SK-N-SH treated with all-trans-retinoic acid at 6 μM for 48 hours (cell line): Measurements from ENCODE around the gene STXBP1.
"Not testable (repeated sequence)": the region's sequence is repeated elsewhere in the genome, so short reads cannot be mapped to it uniquely, and the experiment has no call there.

ENCODE experiments used
- ATAC-seq: fragments of 200-7000 bp; cut with Tn5 transposase; 3 replicates; pipeline ENCODE4 v1.9.1; 2020; ENCODE audit warnings: mild to moderate bottlenecking, moderate library complexity
- BACH2 ChIP-seq: fragments of 250-450 bp; sonication (Bioruptor Pico); IDR thresholded peaks from 2 replicates; pipeline ENCODE4 v1.9.0; 2021; ENCODE audit warnings: mild to moderate bottlenecking, borderline replicate concordance
- CREB5 ChIP-seq: fragments of 250-450 bp; sonication (Bioruptor Pico); IDR thresholded peaks from 2 replicates; pipeline ENCODE4 v1.5.1; 2020; ENCODE audit warnings: low read depth, mild to moderate bottlenecking, moderate library complexity
- CSDC2 ChIP-seq: fragments of 250-450 bp; sonication (Bioruptor Pico); IDR thresholded peaks from 2 replicates; pipeline ENCODE4 v1.5.0; 2020; ENCODE audit warnings: mild to moderate bottlenecking, moderate library complexity
- ESRRG ChIP-seq: fragments of 250-450 bp; sonication (Bioruptor Pico); IDR thresholded peaks from 2 replicates; pipeline ENCODE4 v1.6.1; 2021; ENCODE audit warnings: mild to moderate bottlenecking
- GLIS3 ChIP-seq: fragments of 250-450 bp; sonication (Bioruptor Pico); IDR thresholded peaks from 2 replicates; pipeline ENCODE4 v1.5.0; 2020; ENCODE audit warnings: mild to moderate bottlenecking, moderate library complexity
- ISL1 ChIP-seq: fragments of 250-450 bp; sonication (Bioruptor Pico); IDR thresholded peaks from 2 replicates; pipeline ENCODE4 v2.1.2; 2022; ENCODE audit warnings: mild to moderate bottlenecking, moderate library complexity
- OSR1 ChIP-seq: fragments of 250-450 bp; sonication (Bioruptor Pico); IDR thresholded peaks from 2 replicates; pipeline ENCODE4 v1.8.0; 2022; ENCODE audit warnings: moderate library complexity, mild to moderate bottlenecking, inconsistent platforms
- PATZ1 ChIP-seq: fragments of 250-450 bp; sonication (Bioruptor Pico); IDR thresholded peaks from 2 replicates; pipeline ENCODE4 v1.8.0; 2020; ENCODE audit warnings: mild to moderate bottlenecking, moderate library complexity, borderline replicate concordance
- POU6F1 ChIP-seq: fragments of 250-450 bp; sonication (Bioruptor Pico); IDR thresholded peaks from 2 replicates; pipeline ENCODE4 v1.8.0; 2021; ENCODE audit warnings: low read depth, mild to moderate bottlenecking, moderate library complexity, borderline replicate concordance
- PPARA ChIP-seq: fragments of 250-450 bp; sonication (Bioruptor Pico); IDR thresholded peaks from 2 replicates; pipeline ENCODE4 v1.5.0; 2020; ENCODE audit warnings: mild to moderate bottlenecking, borderline replicate concordance
- RARB ChIP-seq: fragments of 250-450 bp; sonication (Bioruptor Pico); IDR thresholded peaks from 2 replicates; pipeline ENCODE4 v1.8.0; 2021; ENCODE audit warnings: mild to moderate bottlenecking, moderate library complexity
- SNAI2 ChIP-seq: fragments of 250-450 bp; sonication (Bioruptor Pico); IDR thresholded peaks from 2 replicates; pipeline ENCODE4 v1.5.0; 2020; ENCODE audit warnings: mild to moderate bottlenecking, moderate library complexity
- TCF4 ChIP-seq: fragments of 250-450 bp; sonication (Bioruptor Pico); IDR thresholded peaks from 2 replicates; pipeline ENCODE4 v1.8.0; 2021; ENCODE audit warnings: mild to moderate bottlenecking, moderate library complexity, borderline replicate concordance
- TOX ChIP-seq: fragments of 250-450 bp; sonication (Bioruptor Pico); IDR thresholded peaks from 2 replicates; pipeline ENCODE4 v1.8.0; 2021; ENCODE audit warnings: mild to moderate bottlenecking, moderate library complexity, borderline replicate concordance
- TSHZ2 ChIP-seq: fragments of 250-450 bp; sonication (Bioruptor Pico); IDR thresholded peaks from 2 replicates; pipeline ENCODE4 v1.5.0; 2020; ENCODE audit warnings: mild to moderate bottlenecking, moderate library complexity
- ZC3H10 ChIP-seq: fragments of 250-450 bp; sonication (Bioruptor Pico); IDR thresholded peaks from 2 replicates; pipeline ENCODE4 v1.5.1; 2021; ENCODE audit warnings: mild to moderate bottlenecking, moderate library complexity
- ZFP3 ChIP-seq: fragments of 250-450 bp; sonication (Bioruptor Pico); IDR thresholded peaks from 2 replicates; pipeline ENCODE4 v1.5.0; 2020; ENCODE audit warnings: mild to moderate bottlenecking, moderate library complexity
- ZFP30 ChIP-seq: fragments of 450-650 bp; formaldehyde crosslinking; IDR thresholded peaks from 2 replicates; pipeline ENCODE4 v1.5.0; 2022; ENCODE audit warnings: mild to moderate bottlenecking, moderate library complexity
- ZNF70 ChIP-seq: fragments of 450-650 bp; formaldehyde crosslinking; IDR thresholded peaks from 2 replicates; pipeline ENCODE4 v1.5.0; 2020; ENCODE audit warnings: mild to moderate bottlenecking, moderate library complexity
- ZNF8 ChIP-seq: fragments of 450-650 bp; formaldehyde crosslinking; IDR thresholded peaks from 2 replicates; pipeline ENCODE4 v1.5.0; 2020; ENCODE audit warnings: mild to moderate bottlenecking, moderate library complexity

Gene STXBP1

GRCh38 chr9:127608104-127608966 is 3.7 kb upstream of the STXBP1 start:
- TF ChIP-seq TCF4 (0 out of 2 replicates have a peak, but pooled peaks have one; percentile 5), ZFP30 (CRISPR knock-in tag) (no peak), OSR1 (no peak), TOX (no peak)
- ATAC-seq, result peak; percentile 55

GRCh38 chr9:127611603-127611898 is 526 bp upstream of the STXBP1 start:
- no peak for TF ChIP-seq CSDC2 (CRISPR knock-in tag)
- no peak for TF ChIP-seq TOX
- no peak for TF ChIP-seq CREB5 (CRISPR knock-in tag)
- no peak for TF ChIP-seq TCF4
- TF ChIP-seq ZNF70 (CRISPR knock-in tag), result no peak
- no peak for TF ChIP-seq PPARA (CRISPR knock-in tag)
- TF ChIP-seq ZNF8 (CRISPR knock-in tag), result no peak
- no peak for TF ChIP-seq PATZ1 (CRISPR knock-in tag)
- ATAC-seq, result no peak

GRCh38 chr9:127612939-127613582 is 984 bp downstream of the STXBP1 start:
- TF ChIP-seq ZNF8 (CRISPR knock-in tag) (no peak), OSR1 (no peak), GLIS3 (CRISPR knock-in tag) (no peak), SNAI2 (CRISPR knock-in tag) (no peak)
- ATAC-seq, result peak; percentile 74

GRCh38 chr9:127613583-127613954 is 1.5 kb downstream of the STXBP1 start:
- no peak for TF ChIP-seq PATZ1 (CRISPR knock-in tag)
- no peak for TF ChIP-seq ZC3H10 (CRISPR knock-in tag)
- no peak for TF ChIP-seq ISL1
- 0 out of 3 replicates have a peak, but pooled peaks have one; percentile 5 for ATAC-seq

GRCh38 chr9:127614961-127615360 is 2.9 kb downstream of the STXBP1 start:
- TF ChIP-seq GLIS3 (CRISPR knock-in tag) (no peak), POU6F1 (no peak), TCF4 (no peak), TSHZ2 (CRISPR knock-in tag) (no peak), SNAI2 (CRISPR knock-in tag) (no peak), ZNF8 (CRISPR knock-in tag) (no peak), RARB (no peak), ESRRG (CRISPR knock-in tag) (no peak), ZFP3 (CRISPR knock-in tag) (no peak), TOX (no peak), BACH2 (no peak)
- no peak for ATAC-seq

- ATAC-seq, result not testable (repeated sequence)
These were observed 9.4 kb downstream of the STXBP1 start for GRCh38 chr9:127621339-127621970.
